ENCODE data around the gene ILDR2.

The ILDR2 gene

GRCh38 chr1:166956872-166957271 lies 18.5 kb downstream of the ILDR2 start:
- TF ChIP-seq CTCF (IDR thresholded peaks at IDR 0.05; ENCODE audit: insufficient read depth, low read depth, low read length, missing control alignments) = no peak

GRCh38 chr1:166956057-166956850 lies 19.1 kb downstream of the ILDR2 start:
- H3K4me3 ChIP-seq (ENCODE audit: low read depth, low read length) = no peak overlapping the region
- peak; percentile 20 for DNase-seq (ENCODE audit: low read depth)
- no peak for TF ChIP-seq CTCF (IDR thresholded peaks at IDR 0.05; ENCODE audit: insufficient read depth, low read depth, low read length, missing control alignments)

More at GRCh38 chr1:166956872-166957271, 18.5 kb downstream of the ILDR2 start:
- DNase-seq (ENCODE audit: low read depth) = no peak
- no peak overlapping the region for H3K4me3 ChIP-seq (ENCODE audit: low read depth, low read length)

- no peak overlapping the region for H3K4me3 ChIP-seq (ENCODE audit: low read depth, low read length)
- no peak for DNase-seq (ENCODE audit: low read depth)
- TF ChIP-seq CTCF (IDR thresholded peaks at IDR 0.05; ENCODE audit: insufficient read depth, low read depth, low read length, missing control alignments) = no peak
These were observed 21.8 kb downstream of the ILDR2 start for GRCh38 chr1:166953491-166953890.

- peak; percentile 8 for DNase-seq (ENCODE audit: low read depth)
- no peak overlapping the region for H3K4me3 ChIP-seq (ENCODE audit: low read depth, low read length)
- TF ChIP-seq CTCF (IDR thresholded peaks at IDR 0.05; ENCODE audit: insufficient read depth, low read depth, low read length, missing control alignments) = no peak
These were observed 23.2 kb downstream of the ILDR2 start for GRCh38 chr1:166952002-166952746.

GRCh38 chr1:166951050-166951449 lies 24.3 kb downstream of the ILDR2 start:
- TF ChIP-seq CTCF (IDR thresholded peaks at IDR 0.05; ENCODE audit: insufficient read depth, low read depth, low read length, missing control alignments) = no peak
- DNase-seq (ENCODE audit: low read depth) = no peak
- H3K4me3 ChIP-seq (ENCODE audit: low read depth, low read length) = no peak overlapping the region

GRCh38 chr1:166950156-166950555 lies 25.2 kb downstream of the ILDR2 start:
- H3K4me3 ChIP-seq (ENCODE audit: low read depth, low read length) = no peak overlapping the region
- no peak for TF ChIP-seq CTCF (IDR thresholded peaks at IDR 0.05; ENCODE audit: insufficient read depth, low read depth, low read length, missing control alignments)
- no peak for DNase-seq (ENCODE audit: low read depth)

All from GM12865 (cell line).